Kidney (tissue), 14 donors: ENCODE measurements around the gene DRAM1. TPM values are rescaled to one million over a fixed set of nuclear protein-coding genes. Genes with fewer than 3 reads are reported as not detected.

ENCODE experiments used
- DNase-seq, 5 donors: peaks; one replicate each; pipeline ENCODE4 v3.0.0-alpha.2; 2013 to 2020
- FAIRE-seq: peaks from 2 replicates; lab custom pipeline; 2012; peaks lifted over from hg19 to GRCh38; lab: Jason Lieb, UNC
- H3K27ac ChIP-seq, 2 donors: one replicate each; pipeline ENCODE4 v1.7.0; 2013; ENCODE audit warnings: low read depth in 2 of 2, low read length in 2 of 2, inconsistent platforms in 1 of 2
- H3K27me3 ChIP-seq: one replicate; pipeline ENCODE4 v1.7.1; 2013; ENCODE audit warnings: low read length, inconsistent platforms; ENCODE audit not compliant: control insufficient read depth, insufficient read depth
- H3K36me3 ChIP-seq, 3 donors: one replicate each; pipeline versions ENCODE4 v1.7.0 to v1.7.1; 2013; ENCODE audit warnings: low read length in 3 of 3, control low read depth in 1 of 3, inconsistent platforms in 1 of 3; ENCODE audit not compliant: insufficient read depth in 3 of 3, control insufficient read depth in 2 of 3
- H3K4me1 ChIP-seq, 3 donors: one replicate each; pipeline versions ENCODE4 v1.7.0 to v1.7.1; 2013; ENCODE audit warnings: low read length in 3 of 3, inconsistent platforms in 1 of 3, low read depth in 1 of 3; ENCODE audit not compliant: control insufficient read depth in 2 of 3, insufficient read depth in 2 of 3
- H3K4me3 ChIP-seq, 3 donors: one replicate each; pipeline versions ENCODE4 v1.7.0 to v1.8.1; 2013; ENCODE audit warnings: low read length in 3 of 3, control low read depth in 1 of 3, inconsistent platforms in 1 of 3
- H3K9ac ChIP-seq, 3 donors: one replicate each; pipeline versions ENCODE4 v1.7.0 to v1.7.1; 2013; ENCODE audit warnings: low read length in 3 of 3, control low read depth in 1 of 3, inconsistent platforms in 1 of 3
- H3K9me3 ChIP-seq, 3 donors: one replicate each; pipeline versions ENCODE4 v1.7.0 to v1.7.1; 2013; ENCODE audit warnings: low read length in 3 of 3, control low read depth in 1 of 3, inconsistent platforms in 1 of 3; ENCODE audit not compliant: control insufficient read depth in 2 of 3, insufficient read depth in 1 of 3
- CTCF ChIP-seq: IDR thresholded peaks from 3 replicates; pipeline ENCODE4 v1.5.1; 2012; ENCODE audit warnings: mild to moderate bottlenecking, moderate library complexity, borderline replicate concordance; ENCODE audit not compliant: insufficient read depth; ENCODE audit errors: extremely low read depth
- intact Hi-C: fragments of 100-400 bp; cut with DNase I; formaldehyde crosslinking; loops from one replicate; pipeline ENCODE4 v1.11.1; 2022
- polyA plus RNA-seq: library from polyadenylated mRNA; stranded (reverse); fragments of 350-450 nt; fragmentation: Illumina TruSeq; extraction: RNeasy Lipid Tissue Mini Kit (QIAGEN cat#74804); gene quantifications from one replicate; pipeline ENCODE4 v1.2.3, GENCODE V29; 2014; ENCODE audit warnings: low read depth, low replicate concordance; ENCODE audit not compliant: insufficient read depth
- total RNA-seq: library from RNA; stranded (reverse); fragmentation: NEBNext Ultra II Directional; extraction: Animal tissue kit (Norgen Biotek cat#: 25700); gene quantifications from one replicate; pipeline ENCODE4 v1.2.1, GENCODE V29; 2021
- donor health status: control.
- donor health status: control.
- donor health status: control.
- donor health status: control.
- donor health status: control.
- donor health status: DM: yes; HTN: yes; CAD: no.
- donor health status: Normal renal cell carcinoma (clear cell type).

The DRAM1 gene
- total and polyA plus RNA-seq, 2 donors from 2014 or later = 19.0 to 35.8 TPM

GRCh38 chr12:101954113-101954512, 76.7 kb downstream of the DRAM1 start:
- DNase-seq (no peak), FAIRE-seq (no peak)
- Histone ChIP-seq H3K27ac (no peak overlapping the region), H3K36me3 (no peaks in the 10 kb centered on the region), H3K9ac (no peak overlapping the region), H3K27me3 (no peaks in the 10 kb centered on the region), H3K4me1 (no peaks in the 10 kb centered on the region), H3K9me3 (no peaks in the 10 kb centered on the region), H3K4me3 (no peak overlapping the region)
- TF ChIP-seq CTCF = no peak
- intact Hi-C loops = no loop called here

- TF ChIP-seq CTCF = no peak
- no peak overlapping the region for H3K4me3 ChIP-seq
- no peak overlapping the region for H3K27ac ChIP-seq
- FAIRE-seq (no peak), DNase-seq (no peak)
- no peak overlapping the region for H3K9ac ChIP-seq
- no peaks in the 10 kb centered on the region for H3K36me3 ChIP-seq
- intact Hi-C loops = no loop called here
- no peaks in the 10 kb centered on the region for H3K4me1 ChIP-seq
- no peaks in the 10 kb centered on the region for H3K9me3 ChIP-seq
- H3K27me3 ChIP-seq = no peaks in the 10 kb centered on the region
Measured at GRCh38 chr12:101954676-101955075, 77.3 kb downstream of the DRAM1 start.

GRCh38 chr12:101957252-101957959, 80.0 kb downstream of the DRAM1 start:
- H3K9ac ChIP-seq = no peak overlapping the region
- H3K36me3 ChIP-seq = no peaks in the 10 kb centered on the region
- DNase-seq (no peak), FAIRE-seq (no peak)
- no peaks in the 10 kb centered on the region for H3K4me1 ChIP-seq
- no peak overlapping the region for H3K27ac ChIP-seq
- TF ChIP-seq CTCF = no peak
- no peak overlapping the region for H3K4me3 ChIP-seq
- intact Hi-C loops = no loop called here
- H3K9me3 ChIP-seq = no peaks in the 10 kb centered on the region
- no peaks in the 10 kb centered on the region for H3K27me3 ChIP-seq
